Heart right ventricle (tissue), 16 donors: ENCODE data around the gene OR10K1. TPM values are rescaled to one million over a fixed set of nuclear protein-coding genes. Genes with fewer than 3 reads are reported as not detected.
"Not testable (repeated sequence)": the region's sequence is repeated elsewhere in the genome, so short reads cannot be mapped to it uniquely, and the experiment has no call there.

Experiments
- ATAC-seq, 8 donors: fragments of 200-7000 bp; cut with Tn5 transposase; one replicate each; pipeline ENCODE4 v1.9.1; 2020; ENCODE audit warnings: mild to moderate bottlenecking in 8 of 8, moderate library complexity in 8 of 8, moderate number of reproducible peaks in 1 of 8
- DNase-seq, 2 donors: peaks; one replicate each; pipeline ENCODE4 v3.0.0-alpha.2; 2020
- H3K27ac ChIP-seq, 10 donors: fragments of 200-600 bp; sonication (generic) in 2 of 10; one replicate each; pipeline versions ENCODE4 v1.5.0 to v1.8.0; 2020 to 2022; ENCODE audit warnings: mild to moderate bottlenecking in 3 of 10
- H3K27me3 ChIP-seq, 7 donors: fragments of 200-600 bp; one replicate each; pipeline ENCODE4 v1.8.0; 2021 to 2022; ENCODE audit warnings: mild to moderate bottlenecking in 2 of 7
- H3K36me3 ChIP-seq, 9 donors: fragments of 200-600 bp; sonication (generic) in 1 of 9; one replicate each; pipeline versions ENCODE4 v1.5.0 to v1.8.0; 2020 to 2022; ENCODE audit warnings: mild to moderate bottlenecking in 2 of 9
- H3K4me1 ChIP-seq, 9 donors: fragments of 200-600 bp; sonication (generic) in 1 of 9; one replicate each; pipeline versions ENCODE4 v1.5.0 to v1.8.0; 2020 to 2022; ENCODE audit warnings: mild to moderate bottlenecking in 4 of 9
- H3K4me3 ChIP-seq, 10 donors: fragments of 200-600 bp; sonication (generic) in 2 of 10; one replicate each; pipeline versions ENCODE4 v1.5.0 to v1.8.0; 2020 to 2022; ENCODE audit warnings: mild to moderate bottlenecking in 7 of 10, moderate library complexity in 2 of 10
- H3K9me3 ChIP-seq, 11 donors: fragments of 200-600 bp in 10 of 11; sonication (generic) in 2 of 11; one replicate each; pipeline versions ENCODE4 v1.5.0 to v1.8.0; 2013 to 2022; ENCODE audit warnings: mild to moderate bottlenecking in 2 of 11, control low read depth in 1 of 11, moderate library complexity in 1 of 11
- WGBS, 2 donors: extraction: QIAGEN DNeasy Blood & Tissue Kit; methylation state at CpG; one replicate each; pipeline ENCODE4 v1.1.7; 2013; ENCODE audit warnings: inconsistent platforms in 1 of 2; 5-methylcytosine and 5-hydroxymethylcytosine counted together
- intact Hi-C, 10 donors: fragments of 100-400 bp; cut with DNase I; formaldehyde crosslinking; loops; one replicate each; pipeline versions ENCODE4 v1.11.1 to v1.14.2; 2022
- polyA plus RNA-seq, 2 donors: library from polyadenylated mRNA; stranded (reverse); fragments of 200-250 nt; gene quantifications; one replicate each; pipeline ENCODE4 v1.2.3, GENCODE V29; 2013
- total RNA-seq, 10 donors: library from RNA; stranded (reverse); fragmentation: NEBNext Ultra II Directional in 3 of 10; extraction: Animal tissue kit (Norgen Biotek cat#: 25700) in 3 of 10; gene quantifications; one replicate each; pipeline versions ENCODE4 v1.2.1 to v1.2.4, GENCODE V29; 2021 to 2023
- TF ChIP-seq, protein P1 (sequence below), 9 donors: fragments of 200-600 bp; sonication (generic) in 2 of 9; IDR thresholded peaks; one replicate each; pipeline versions ENCODE4 v1.5.0 to v1.8.0; 2021 to 2022; ENCODE audit warnings: antibody characterized with exemption in 9 of 9, mild to moderate bottlenecking in 5 of 9, moderate library complexity in 1 of 9
- donor health status: Arrhythmogenic right ventricular cardiomyopathy.
- donor health status: ischemic (EF 13 %, LVEDD 7.1; RV severe dilation, severe dysfunction).
- donor health status: healthy with polysubstance abuse.
- donor health status: DM: no; HTN: yes; CAD: no.
- donor health status: DM: no; HTN: no; CAD: no.
- donor health status: ischemic (EF 25% LVEDD 6.9; RV normal size, moderate dysfunction).
- donor health status: ischemic (EF 25% LVEDD 5.7; RV mildly dilated, moderate dysfunction).
- donor health status: healthy.
- donor health status: DM: yes; HTN: yes; CAD: no.
- donor health status: Ischemic cardiomyopathy.
- donor health status: ischemic (EF 35%, LVEDD 5.7; RV mildly dilated, moderate dysfunction).
- donor health status: nonischemic (EF 11% LVEDD 7.7; RV severe dilation, severe dysfunction).
- donor health status: DM: yes; HTN: yes; CAD: no.
- donor health status: PGD.
- donor health status: ischemic (EF 29% LVEDD 5.4; RV normal size, mild dysfunction).
- donor health status: nonischemic (EF 23%, LVEDD 6.1; RV moderate dilation, normal function).

The OR10K1 gene
- total and polyA plus RNA-seq, 12 donors = not detected

DNA sequence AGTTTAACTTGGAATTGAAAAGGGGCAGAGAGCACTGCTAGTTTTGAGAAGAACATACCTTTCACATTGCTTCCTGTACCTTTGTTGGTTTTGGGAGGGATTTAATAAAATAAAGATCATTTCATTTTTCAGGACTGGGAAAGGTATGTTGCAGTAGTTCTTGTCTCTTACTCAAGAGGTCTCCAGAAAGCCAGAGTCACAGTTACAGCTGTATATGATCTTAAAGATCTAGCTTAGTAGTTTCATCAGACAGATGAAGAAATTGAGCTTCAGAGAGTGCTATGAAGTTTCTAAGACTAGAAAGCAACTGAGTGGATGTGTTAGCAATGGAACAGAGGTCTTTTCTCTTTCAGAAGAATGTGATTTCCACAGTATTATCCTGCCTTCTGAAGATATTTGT, 36.6 kb upstream of the OR10K1 start:
- DNase-seq (no peak), ATAC-seq (no peak)
- Histone ChIP-seq H3K4me1 (peaks cover 0 to 3% (median 0%) of the 10 kb centered on the region in 9 donors), H3K27me3 (no peaks in the 10 kb centered on the region), H3K27ac (no peak overlapping the region), H3K9me3 (peaks cover 0 to 30% (median 0%) of the 10 kb centered on the region in 11 donors), H3K36me3 (no peaks in the 10 kb centered on the region), H3K4me3 (no peak overlapping the region)
- TF ChIP-seq, protein P1, sequence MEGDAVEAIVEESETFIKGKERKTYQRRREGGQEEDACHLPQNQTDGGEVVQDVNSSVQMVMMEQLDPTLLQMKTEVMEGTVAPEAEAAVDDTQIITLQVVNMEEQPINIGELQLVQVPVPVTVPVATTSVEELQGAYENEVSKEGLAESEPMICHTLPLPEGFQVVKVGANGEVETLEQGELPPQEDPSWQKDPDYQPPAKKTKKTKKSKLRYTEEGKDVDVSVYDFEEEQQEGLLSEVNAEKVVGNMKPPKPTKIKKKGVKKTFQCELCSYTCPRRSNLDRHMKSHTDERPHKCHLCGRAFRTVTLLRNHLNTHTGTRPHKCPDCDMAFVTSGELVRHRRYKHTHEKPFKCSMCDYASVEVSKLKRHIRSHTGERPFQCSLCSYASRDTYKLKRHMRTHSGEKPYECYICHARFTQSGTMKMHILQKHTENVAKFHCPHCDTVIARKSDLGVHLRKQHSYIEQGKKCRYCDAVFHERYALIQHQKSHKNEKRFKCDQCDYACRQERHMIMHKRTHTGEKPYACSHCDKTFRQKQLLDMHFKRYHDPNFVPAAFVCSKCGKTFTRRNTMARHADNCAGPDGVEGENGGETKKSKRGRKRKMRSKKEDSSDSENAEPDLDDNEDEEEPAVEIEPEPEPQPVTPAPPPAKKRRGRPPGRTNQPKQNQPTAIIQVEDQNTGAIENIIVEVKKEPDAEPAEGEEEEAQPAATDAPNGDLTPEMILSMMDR (IDR thresholded peaks at IDR 0.05) = no peak
- intact Hi-C loops = no loop called here

DNA sequence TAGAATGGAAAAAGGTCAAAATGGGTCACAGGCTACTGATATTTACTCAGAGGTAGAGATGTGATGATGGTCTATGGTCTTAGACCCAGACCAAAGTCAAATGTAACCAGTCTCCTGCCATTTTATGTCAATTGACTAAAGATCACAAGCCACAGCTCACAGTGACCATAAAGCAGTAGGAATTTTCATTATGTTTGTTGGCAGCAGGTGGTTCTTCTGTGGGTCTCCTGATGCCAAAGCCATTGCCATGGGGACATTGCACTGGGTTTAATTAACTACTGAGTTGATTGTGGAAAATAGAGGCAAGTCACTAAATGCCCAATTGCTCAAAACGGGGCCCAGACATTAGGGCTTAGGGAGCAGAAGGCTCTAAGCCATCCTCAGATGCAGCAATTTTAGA, 35.5 kb upstream of the OR10K1 start, which contains the start of gene OR10K2:
Gene OR10K2 (minus strand): TSS at position 101 of the 400 bp plus-strand sequence. CDS start 5,371 bp downstream, outside the sequence.
- DNase-seq (no peak), ATAC-seq (no peak)
- no peaks in the 10 kb centered on the region for H3K27me3 ChIP-seq
- intact Hi-C loops = no loop called here
- H3K4me3 ChIP-seq = no peak within 1 kb of the TSS
- H3K4me1 ChIP-seq = peaks cover 0 to 12% (median 0%) of the 10 kb centered on the region in 9 donors
- no peaks in the 10 kb centered on the region for H3K36me3 ChIP-seq
- WGBS, 2 donors = 88% methylated on average over 1 of the region's 1 CpG
- H3K27ac ChIP-seq = no peak within 1 kb of the TSS
- H3K9me3 ChIP-seq = peaks cover 0 to 41% (median 0%) of the 10 kb centered on the region in 11 donors
- TF ChIP-seq, protein P1 (IDR thresholded peaks at IDR 0.05) = no peak

DNA sequence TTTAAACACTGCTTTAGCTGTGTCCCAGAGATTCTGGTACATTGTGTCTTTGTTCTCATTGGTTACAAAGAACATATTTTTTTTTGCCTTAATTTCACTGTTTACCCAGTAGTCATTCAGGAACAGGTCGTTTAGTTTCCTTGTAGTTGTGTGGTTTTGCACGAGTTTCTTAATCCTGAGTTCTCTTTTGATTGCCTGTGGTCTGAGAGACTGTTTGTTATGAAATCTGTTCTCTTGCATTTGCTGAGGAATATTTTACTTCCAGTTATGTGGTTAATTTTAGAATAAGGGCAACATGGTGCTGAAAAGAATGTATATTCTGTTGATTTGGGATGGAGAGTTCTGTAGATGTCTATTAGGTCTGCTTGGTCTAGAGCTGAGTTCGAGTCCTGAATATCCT, 31.5 kb upstream of the OR10K1 start:
- intact Hi-C loops = not testable (repeated sequence)

DNA sequence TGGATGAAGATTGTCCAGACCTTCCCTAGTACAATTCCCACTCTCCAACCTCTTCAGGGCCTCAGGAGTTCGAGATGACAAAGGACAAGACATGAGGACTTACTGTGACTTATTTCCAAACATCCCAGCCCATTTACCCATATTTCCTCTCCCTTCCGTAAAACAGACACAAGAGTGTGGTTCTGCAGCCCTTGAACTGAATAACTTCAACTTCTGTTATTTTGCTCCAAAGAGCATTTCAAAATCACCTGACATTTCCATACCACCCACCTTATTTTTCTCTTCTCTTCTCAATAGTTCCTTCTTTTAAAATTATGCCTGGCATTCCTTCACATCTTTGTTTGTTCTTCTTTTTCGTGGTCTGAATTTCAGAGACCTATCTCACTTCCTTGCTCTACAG, 26.9 kb upstream of the OR10K1 start:
- no peak for ATAC-seq
- WGBS, 2 donors = 49 to 54% methylated on average over 3 of the region's 3 CpGs
- peaks cover 0 to 21% (median 0%) of the 10 kb centered on the region in 9 donors for H3K4me1 ChIP-seq
- peaks cover 0 to 4% (median 0%) of the 10 kb centered on the region in 7 donors for H3K27me3 ChIP-seq
- no peaks in the 10 kb centered on the region for H3K36me3 ChIP-seq
- TF ChIP-seq, protein P1 (IDR thresholded peaks at IDR 0.05) = no peak
- DNase-seq = no peak
- no peak overlapping the region for H3K4me3 ChIP-seq
- peaks cover 0 to 27% (median 0%) of the 10 kb centered on the region in 11 donors for H3K9me3 ChIP-seq
- intact Hi-C loops = no loop called here
- no peak overlapping the region for H3K27ac ChIP-seq

More for the DNA sequence above, 31.5 kb upstream of the OR10K1 start:
- Histone ChIP-seq H3K4me1 (peaks cover 0 to 22% (median 0%) of the 10 kb centered on the region in 9 donors), H3K9me3 (peaks cover 0 to 56% (median 0%) of the 10 kb centered on the region in 11 donors)
- not testable (repeated sequence) for H3K4me3 ChIP-seq, H3K27me3 ChIP-seq, H3K36me3 ChIP-seq, DNase-seq, ATAC-seq, H3K27ac ChIP-seq
- WGBS, 2 donors = 54 to 61% methylated on average over 3 of the region's 3 CpGs

DNA sequence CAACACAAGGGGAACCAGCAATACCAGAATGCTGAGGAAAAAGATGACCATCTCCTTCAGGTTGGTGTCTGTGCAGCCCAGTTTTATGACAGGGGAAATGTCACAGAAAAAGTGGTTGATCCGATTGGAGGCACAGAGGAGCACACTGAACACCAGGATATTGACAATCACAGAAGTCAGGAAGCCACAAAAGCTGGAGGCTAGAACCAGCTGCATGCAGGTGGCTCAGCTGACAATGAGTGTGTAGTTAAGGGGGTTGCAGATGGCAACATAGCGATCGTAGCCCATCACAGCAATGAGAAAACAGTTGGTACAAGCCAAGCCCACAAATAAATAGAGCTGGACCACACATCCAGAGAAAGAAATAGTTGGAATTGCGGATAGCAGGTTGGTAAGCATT, 16.3 kb upstream of the OR10K1 start:
- DNase-seq (no peak), ATAC-seq (no peak)
- Histone ChIP-seq H3K4me3 (no peak overlapping the region), H3K9me3 (peaks cover 0 to 2% (median 0%) of the 10 kb centered on the region in 11 donors), H3K27ac (no peak overlapping the region), H3K36me3 (no peaks in the 10 kb centered on the region), H3K27me3 (no peaks in the 10 kb centered on the region), H3K4me1 (no peaks in the 10 kb centered on the region)
- TF ChIP-seq, protein P1 (IDR thresholded peaks at IDR 0.05) = no peak
- WGBS, 2 donors = 78 to 87% methylated on average over 4 of the region's 4 CpGs
- intact Hi-C loops = no loop called here
